H1 (cell line): ENCODE data around the gene BTN1A1. TPM values are rescaled to one million over a fixed set of nuclear protein-coding genes. Genes with fewer than 3 reads are reported as not detected.

Experiments used
- CTCF ChIA-PET: fragments of 300-600 bp; sonication (Branson Sonifier 250); formaldehyde crosslinking; loops from one replicate; lab custom pipeline; 2021; ENCODE audit not compliant: partially characterized antibody; lab: Charles Lee
- POLR2A ChIA-PET: fragments of 300-600 bp; sonication (Branson Sonifier 250); formaldehyde crosslinking; loops from one replicate; lab custom pipeline; 2021; ENCODE audit warnings: inconsistent platforms; ENCODE audit not compliant: partially characterized antibody; lab: Charles Lee
- DNase-seq, 2 experiments: peaks; one replicate each; pipeline versions ENCODE4 v3.0.0 to v3.0.0-alpha.2; 2010 to 2022; ENCODE audit warnings: low spot score in 2 of 2, low read depth in 1 of 2, mixed read lengths in 1 of 2
- FAIRE-seq: peaks from 2 replicates; lab custom pipeline; 2011; peaks lifted over from hg19 to GRCh38; lab: Jason Lieb, UNC
- H2AFZ ChIP-seq: 2 replicates; pipeline ENCODE4 v1.8.1; 2012; ENCODE audit warnings: low read length, inconsistent platforms
- H2AK5ac ChIP-seq: 2 replicates; pipeline ENCODE4 v1.6.1; 2013; ENCODE audit warnings: low read depth, low read length
- H2BK120ac ChIP-seq: replicated peaks from 2 replicates; pipeline ENCODE3; 2013; ENCODE audit warnings: low read depth, low read length, inconsistent platforms
- H2BK12ac ChIP-seq: 2 replicates; pipeline ENCODE4 v1.6.1; 2013; ENCODE audit warnings: low read depth, low read length
- H2BK15ac ChIP-seq: 2 replicates; pipeline ENCODE4 v1.6.1; 2013; ENCODE audit warnings: low read length
- H2BK20ac ChIP-seq: 2 replicates; pipeline ENCODE4 v1.6.1; 2013; ENCODE audit warnings: low read length
- H2BK5ac ChIP-seq: 2 replicates; pipeline ENCODE4 v1.6.1; 2013; ENCODE audit warnings: low read depth, low read length
- H3K14ac ChIP-seq: 2 replicates; pipeline ENCODE4 v1.6.1; 2013; ENCODE audit warnings: inconsistent platforms; ENCODE audit not compliant: insufficient read length
- H3K18ac ChIP-seq: 2 replicates; pipeline ENCODE4 v1.6.1; 2013; ENCODE audit warnings: low read length; ENCODE audit errors: extremely low read depth
- H3K23ac ChIP-seq: 2 replicates; pipeline ENCODE4 v1.6.1; 2013; ENCODE audit warnings: inconsistent platforms; ENCODE audit not compliant: insufficient read length
- H3K23me2 ChIP-seq: 2 replicates; pipeline ENCODE4 v1.6.1; 2013; ENCODE audit warnings: low read depth, low read length
- H3K27ac ChIP-seq: 2 replicates; pipeline ENCODE4 v1.6.1; 2011; ENCODE audit warnings: low read depth, low read length, inconsistent platforms
- H3K27me3 ChIP-seq, 4 experiments: replicated peaks in 1 of 4; 1 replicate in 1 of 4; 2 replicates in 3 of 4; pipeline versions ENCODE4 v1.6.1 to v1.8.1; 2011 to 2013; ENCODE audit warnings: low read length in 3 of 4, mild to moderate bottlenecking in 3 of 4, inconsistent platforms in 2 of 4, mixed read lengths in 2 of 4, moderate library complexity in 1 of 4; ENCODE audit not compliant: control insufficient read depth in 3 of 4, insufficient read depth in 3 of 4; ENCODE audit errors: extremely low read depth in 1 of 4
- H3K36me3 ChIP-seq, 4 experiments: 2 replicates each; pipeline versions ENCODE4 v1.6.1 to v1.8.1; 2011 to 2013; ENCODE audit warnings: mild to moderate bottlenecking in 4 of 4, low read length in 3 of 4, moderate library complexity in 2 of 4, control low read depth in 1 of 4, inconsistent platforms in 1 of 4; ENCODE audit not compliant: insufficient read depth in 4 of 4, control insufficient read depth in 2 of 4
- H3K4ac ChIP-seq: replicated peaks from 2 replicates; pipeline ENCODE3; 2013; ENCODE audit warnings: low read length, low read depth, mixed read lengths, inconsistent platforms; ENCODE audit not compliant: insufficient read length
- H3K4me1 ChIP-seq, 4 experiments: replicated peaks in 1 of 4; 1 replicate in 1 of 4; 2 replicates in 3 of 4; pipeline versions ENCODE4 v1.6.1 to v1.8.1; 2011 to 2013; ENCODE audit warnings: low read length in 3 of 4, inconsistent platforms in 2 of 4, mixed read lengths in 1 of 4; ENCODE audit not compliant: insufficient read depth in 4 of 4, control insufficient read depth in 3 of 4
- H3K4me2 ChIP-seq, 2 experiments: 2 replicates each; pipeline versions ENCODE4 v1.6.1 to v1.8.1; 2011 to 2013; ENCODE audit warnings: low read depth in 2 of 2, low read length in 2 of 2, control low read depth in 1 of 2, inconsistent platforms in 1 of 2, mild to moderate bottlenecking in 1 of 2; ENCODE audit not compliant: insufficient read depth in 1 of 2
- H3K4me3 ChIP-seq, 4 experiments: fragments of 200-600, 300-600 bp in 1 of 4; sonication (generic), shearing (Covaris generic), sonication (Bioruptor Twin) in 1 of 4; 2 replicates each; pipeline versions ENCODE4 v1.5.1 to v1.8.1; 2011 to 2016; ENCODE audit warnings: low read length in 4 of 4, low read depth in 3 of 4, control low read depth in 2 of 4, inconsistent platforms in 2 of 4, mild to moderate bottlenecking in 2 of 4, mixed read lengths in 1 of 4, moderate library complexity in 1 of 4; ENCODE audit not compliant: insufficient read depth in 2 of 4; ENCODE audit errors: extremely low read depth in 1 of 4
- H3K56ac ChIP-seq: replicated peaks from 2 replicates; pipeline ENCODE3; 2013; ENCODE audit warnings: low read depth, mild to moderate bottlenecking, mixed read lengths, low read length, inconsistent platforms; ENCODE audit not compliant: insufficient read length
- H3K79me1 ChIP-seq: 2 replicates; pipeline ENCODE4 v1.6.1; 2013; ENCODE audit warnings: low read depth, low read length, control low read depth
- H3K79me2 ChIP-seq, 2 experiments: 2 replicates each; pipeline versions ENCODE4 v1.6.1 to v1.8.1; 2012 to 2013; ENCODE audit warnings: low read length in 2 of 2, mild to moderate bottlenecking in 2 of 2, inconsistent platforms in 1 of 2; ENCODE audit not compliant: insufficient read depth in 2 of 2, control insufficient read depth in 1 of 2
- H3K9ac ChIP-seq, 4 experiments: replicated peaks in 1 of 4; 1 replicate in 1 of 4; 2 replicates in 3 of 4; pipeline versions ENCODE4 v1.6.1 to v1.8.1; 2011 to 2013; ENCODE audit warnings: low read depth in 3 of 4, low read length in 3 of 4, control low read depth in 2 of 4, mild to moderate bottlenecking in 2 of 4, moderate library complexity in 2 of 4, inconsistent platforms in 1 of 4; ENCODE audit errors: extremely low read depth in 1 of 4
- H3K9me3 ChIP-seq, 2 experiments: 2 replicates each; pipeline versions ENCODE4 v1.6.1 to v1.8.1; 2012 to 2013; ENCODE audit warnings: mild to moderate bottlenecking in 2 of 2, moderate library complexity in 2 of 2, control low read depth in 1 of 2, inconsistent platforms in 1 of 2, low read depth in 1 of 2, low read length in 1 of 2, mixed read lengths in 1 of 2; ENCODE audit not compliant: insufficient read depth in 2 of 2
- H4K20me1 ChIP-seq, 2 experiments: replicated peaks in 1 of 2; 2 replicates each; pipeline versions ENCODE3 to v1.8.1; 2011 to 2013; ENCODE audit warnings: inconsistent platforms in 2 of 2, low read length in 2 of 2, mild to moderate bottlenecking in 1 of 2; ENCODE audit not compliant: insufficient read depth in 2 of 2, control insufficient read depth in 1 of 2
- H4K5ac ChIP-seq: 2 replicates; pipeline ENCODE4 v1.6.1; 2013; ENCODE audit warnings: low read length, low read depth, mixed read lengths, inconsistent platforms; ENCODE audit not compliant: insufficient read length
- H4K8ac ChIP-seq: 2 replicates; pipeline ENCODE4 v1.8.0; 2013; ENCODE audit warnings: mild to moderate bottlenecking, moderate library complexity, low read length, inconsistent platforms; ENCODE audit not compliant: insufficient read depth; ENCODE audit errors: extremely low read depth
- H4K91ac ChIP-seq: replicated peaks from 2 replicates; pipeline ENCODE3; 2013; ENCODE audit warnings: low read length, mixed read lengths, inconsistent platforms; ENCODE audit not compliant: insufficient read length
- RNF2 ChIP-seq: fragments of 200-900, 300-1000 bp; sonication (generic); IDR thresholded peaks from 2 replicates; pipeline ENCODE4 v1.7.1; 2016; ENCODE audit warnings: borderline replicate concordance, low read depth, mild to moderate bottlenecking, antibody characterized with exemption, low read length; ENCODE audit not compliant: poor library complexity, severe bottlenecking; ENCODE audit errors: missing control alignments
- WGBS, 2 experiments: shearing (Covaris generic) in 1 of 2; methylation state at CpG; one replicate each; pipeline versions ENCODE4 v1.1.6 to v1.1.7; 2013 to 2015; ENCODE audit warnings: low lambda C conversion rate in 2 of 2, mixed read lengths in 2 of 2, inconsistent platforms in 1 of 2, low coverage in 1 of 2, missing lambda C conversion rate in 1 of 2; ENCODE audit not compliant: insufficient replicate concordance in 2 of 2, insufficient coverage in 1 of 2, insufficient read length in 1 of 2; ENCODE audit errors: extremely low coverage in 1 of 2, missing lambda C conversion rate in 1 of 2; 5-methylcytosine and 5-hydroxymethylcytosine counted together
- polyA plus RNA-seq, 7 experiments: library from polyadenylated mRNA; depleted of rRNA in 3 of 7; stranded (reverse) in 5 of 7; unstranded in 2 of 7; fragments of >200 nt in 5 of 7; fragments of 200-250 nt in 2 of 7; gene quantifications; 1 replicate in 5 of 7; 2 replicates in 1 of 7; 4 replicates in 1 of 7; pipeline versions ENCODE4 v1.2.1 to v1.2.3, GENCODE V29; 2011 to 2013; ENCODE audit warnings: missing spikeins in 2 of 7, mixed read lengths in 2 of 7
- total RNA-seq: library from RNA; stranded (reverse); fragmentation: NEBNext Ultra II Directional; extraction: Animal tissue kit (Norgen Biotek cat#: 25700); gene quantifications from 2 replicates; pipeline ENCODE4 v1.2.1, GENCODE V29; 2021

The BTN1A1 gene
- total and polyA plus RNA-seq, 2 of the 8 experiments (the other 6 are each of a cell fraction or from before 2014, with no cell fraction given), result 0.28 to 0.35 TPM

GRCh38 chr6:26494117-26494516 is 6.0 kb upstream of the BTN1A1 start:
- no peaks in the 10 kb centered on the region for H4K20me1 ChIP-seq
- H4K8ac ChIP-seq, result no peak overlapping the region
- 94% methylated on average over 3 of the region's 3 CpGs; no CpG with 5 or more reads in 1 of the 2 experiments for WGBS, 2 experiments
- no peak overlapping the region for H2BK20ac ChIP-seq
- H4K5ac ChIP-seq, result no peak overlapping the region
- H4K91ac ChIP-seq, result no peak overlapping the region
- H2AFZ ChIP-seq, result no peak overlapping the region
- no peak for TF ChIP-seq RNF2
- TF ChIP-seq, all 59 proteins: peak for 0
- DNase-seq, result no peak
- CTCF ChIA-PET, result interaction anchor here (0.7 to 1.0 kb wide), 2 partner anchors 18 to 153 kb away, joined by 3 read pairs; no protein-coding TSS in a partner anchor
- H3K79me2 ChIP-seq, result no peaks in the 10 kb centered on the region
- H3K27ac ChIP-seq, result no peak overlapping the region
- H3K56ac ChIP-seq, result no peak overlapping the region
- H3K9ac ChIP-seq, result no peak overlapping the region
- no peaks in the 10 kb centered on the region for H3K23me2 ChIP-seq
- no peaks in the 10 kb centered on the region for H3K36me3 ChIP-seq
- no peak for FAIRE-seq
- H3K79me1 ChIP-seq, result no peaks in the 10 kb centered on the region
- no peak overlapping the region for H3K4me2 ChIP-seq
- H2BK120ac ChIP-seq, result no peak overlapping the region
- no peak overlapping the region for H3K4ac ChIP-seq
- H2AK5ac ChIP-seq, result no peak overlapping the region
- H3K27me3 ChIP-seq, result no peaks in the 10 kb centered on the region; a peak in 1 of 7 replicates
- no peak overlapping the region for H2BK15ac ChIP-seq
- no peak overlapping the region for H3K18ac ChIP-seq
- no peak overlapping the region for H3K23ac ChIP-seq
- H3K9me3 ChIP-seq, result no peaks in the 10 kb centered on the region
- H3K4me3 ChIP-seq, result no peak overlapping the region
- no peak overlapping the region for H2BK12ac ChIP-seq
- POLR2A ChIA-PET, result no interaction called here
- H2BK5ac ChIP-seq, result no peak overlapping the region
- peaks cover 0 to 3% (median under 1%) of the 10 kb centered on the region in 4 experiments; a peak in 1 of 7 replicates for H3K4me1 ChIP-seq
- H3K14ac ChIP-seq, result no peak overlapping the region
